Nephron (organoid): ENCODE results near the gene FBXO31.
"Not testable (repeated sequence)": the region's sequence is repeated elsewhere in the genome, so short reads cannot be mapped to it uniquely, and the experiment has no call there.

Experiments
- H3K27ac Mint-ChIP-seq, 3 experiments: 2 replicates each; pipeline ENCODE4 v1.8.0; 2020; ENCODE audit warnings: mixed read lengths in 3 of 3, mild to moderate bottlenecking in 2 of 3, moderate library complexity in 1 of 3
- H3K27me3 Mint-ChIP-seq: 2 replicates; pipeline ENCODE4 v1.8.0; 2021; ENCODE audit warnings: low read depth, mild to moderate bottlenecking, moderate library complexity, mixed read lengths
- H3K36me3 Mint-ChIP-seq: 2 replicates; pipeline ENCODE4 v1.8.0; 2020; ENCODE audit warnings: low read depth, mixed read lengths
- H3K4me1 Mint-ChIP-seq: 2 replicates; pipeline ENCODE4 v1.8.0; 2020; ENCODE audit warnings: mixed read lengths
- H3K4me3 Mint-ChIP-seq, 3 experiments: 2 replicates each; pipeline ENCODE4 v1.8.0; 2020; ENCODE audit warnings: mild to moderate bottlenecking in 3 of 3, mixed read lengths in 3 of 3, moderate library complexity in 2 of 3
- H3K9me3 Mint-ChIP-seq: 2 replicates; pipeline ENCODE4 v1.8.0; 2020; ENCODE audit warnings: mixed read lengths
- CTCF ChIP-seq, 3 experiments: fragments of 200-600 bp; sonication (generic); IDR thresholded peaks; one replicate each; pipeline ENCODE4 v1.5.0; 2021; ENCODE audit warnings: antibody characterized with exemption in 3 of 3; ENCODE audit not compliant: unreplicated experiment in 3 of 3

Gene FBXO31

GRCh38 chr16:87342978-87343752 is 40.4 kb downstream of the FBXO31 start:
- Mint-ChIP-seq H3K27me3 (no peaks in the 10 kb centered on the region), H3K36me3 (peaks cover 29% of the 10 kb centered on the region), H3K27ac (no peak overlapping the region), H3K4me3 (no peak overlapping the region), H3K4me1 (peaks cover 7% of the 10 kb centered on the region), H3K9me3 (no peaks in the 10 kb centered on the region)
- TF ChIP-seq CTCF (IDR thresholded peaks at IDR 0.05; ENCODE audit: unreplicated experiment in 3 of 3), result no peak

- no peak for TF ChIP-seq CTCF (IDR thresholded peaks at IDR 0.05; ENCODE audit: unreplicated experiment in 3 of 3)
- Mint-ChIP-seq H3K27me3 (no peaks in the 10 kb centered on the region), H3K36me3 (peaks cover 29% of the 10 kb centered on the region), H3K4me3 (no peak overlapping the region), H3K4me1 (peaks cover 7% of the 10 kb centered on the region), H3K27ac (no peak overlapping the region), H3K9me3 (no peaks in the 10 kb centered on the region)
Observed at GRCh38 chr16:87342504-87342903, 41.1 kb downstream of the FBXO31 start.

GRCh38 chr16:87340198-87340597 is 43.4 kb downstream of the FBXO31 start:
- Mint-ChIP-seq H3K27ac (no peak overlapping the region), H3K9me3 (no peaks in the 10 kb centered on the region), H3K27me3 (no peaks in the 10 kb centered on the region), H3K4me3 (no peak overlapping the region), H3K36me3 (peaks cover 24% of the 10 kb centered on the region), H3K4me1 (peaks cover under 1% of the 10 kb centered on the region)
- no peak for TF ChIP-seq CTCF (IDR thresholded peaks at IDR 0.05; ENCODE audit: unreplicated experiment in 3 of 3)

GRCh38 chr16:87339724-87340105 is 43.9 kb downstream of the FBXO31 start:
- not testable (repeated sequence) for H3K4me1 Mint-ChIP-seq, H3K27me3 Mint-ChIP-seq, H3K9me3 Mint-ChIP-seq, H3K4me3 Mint-ChIP-seq, H3K27ac Mint-ChIP-seq
- H3K36me3 Mint-ChIP-seq, result peaks cover 24% of the 10 kb centered on the region

- no peak overlapping the region for H3K27ac Mint-ChIP-seq
- no peaks in the 10 kb centered on the region for H3K27me3 Mint-ChIP-seq
- no peak overlapping the region for H3K4me3 Mint-ChIP-seq
- H3K9me3 Mint-ChIP-seq, result no peaks in the 10 kb centered on the region
- no peak for TF ChIP-seq CTCF (IDR thresholded peaks at IDR 0.05; ENCODE audit: unreplicated experiment in 3 of 3)
- no peaks in the 10 kb centered on the region for H3K4me1 Mint-ChIP-seq
- peaks cover 24% of the 10 kb centered on the region for H3K36me3 Mint-ChIP-seq
Observed at GRCh38 chr16:87339086-87339723, 44.4 kb downstream of the FBXO31 start.

- H3K4me3 Mint-ChIP-seq, result no peak overlapping the region
- H3K4me1 Mint-ChIP-seq, result no peaks in the 10 kb centered on the region
- H3K9me3 Mint-ChIP-seq, result no peaks in the 10 kb centered on the region
Observed at GRCh38 chr16:87338155-87338765, 45.3 kb downstream of the FBXO31 start.

More at GRCh38 chr16:87338155-87338765, 45.3 kb downstream of the FBXO31 start:
- Mint-ChIP-seq H3K36me3 (peaks cover 24% of the 10 kb centered on the region), H3K27me3 (no peaks in the 10 kb centered on the region), H3K27ac (no peak overlapping the region)
- no peak for TF ChIP-seq CTCF (IDR thresholded peaks at IDR 0.05; ENCODE audit: unreplicated experiment in 3 of 3)
